Measurements from ENCODE around the gene PIGS.

- TF ChIP-seq POLR2A (IDR thresholded peaks at IDR 0.05; ENCODE audit: low read depth, low read length) (no peak), POLR2AphosphoS5 (IDR thresholded peaks at IDR 0.05; ENCODE audit: low read depth, low read length) (no peak), SPI1 (IDR thresholded peaks at IDR 0.05; ENCODE audit: low read depth, low read length) (no peak), TAF1 (IDR thresholded peaks at IDR 0.05; ENCODE audit: low read depth, low read length) (no peak)
Observed at GRCh38 chr17:28519236-28519635, 52.1 kb downstream of the PIGS start.
